Suprapubic skin (tissue), 3 donors: ENCODE data around the gene TRPM6.

Experiments
- EP300 ChIP-seq: sonication (generic); formaldehyde crosslinking; IDR thresholded peaks from one replicate; pipeline ENCODE4 v1.6.1; 2017; ENCODE audit warnings: antibody characterized with exemption
- POLR2A ChIP-seq, 2 donors: fragments of 450-650 bp; IDR thresholded peaks; one replicate each; pipeline ENCODE4 v1.6.1; 2017; ENCODE audit warnings: antibody characterized with exemption in 2 of 2, mild to moderate bottlenecking in 2 of 2, moderate library complexity in 2 of 2
- TF ChIP-seq, protein P1 (sequence below), 2 donors: fragments of 200-600 bp in 1 of 2; fragments of 450-650 bp in 1 of 2; sonication (generic) in 1 of 2; IDR thresholded peaks; one replicate each; pipeline ENCODE4 v1.5.1; 2016 to 2019; ENCODE audit warnings: antibody characterized with exemption in 2 of 2, mild to moderate bottlenecking in 1 of 2, moderate library complexity in 1 of 2

DNA sequence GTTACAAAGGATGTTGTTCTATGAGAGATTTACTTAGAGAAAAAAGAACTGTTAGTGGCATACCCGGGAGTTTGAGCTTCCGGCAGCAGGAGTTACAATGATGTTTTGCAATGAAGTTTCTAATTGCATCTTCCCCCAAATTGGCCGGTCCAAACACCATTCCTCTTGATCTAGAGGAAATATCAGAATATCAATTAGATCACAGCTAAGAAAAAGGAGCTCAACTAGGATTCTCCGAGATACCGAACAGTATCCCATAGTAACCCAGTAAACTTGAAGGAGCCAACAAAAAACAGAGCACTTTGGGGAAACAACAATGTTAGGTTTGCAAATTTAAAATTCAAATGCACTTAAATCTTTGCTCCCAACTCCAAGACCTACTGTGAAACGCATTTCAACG is 159.5 kb downstream of the TRPM6 start:
- TF ChIP-seq POLR2A (IDR thresholded peaks at IDR 0.05): no peak
- TF ChIP-seq, protein P1, sequence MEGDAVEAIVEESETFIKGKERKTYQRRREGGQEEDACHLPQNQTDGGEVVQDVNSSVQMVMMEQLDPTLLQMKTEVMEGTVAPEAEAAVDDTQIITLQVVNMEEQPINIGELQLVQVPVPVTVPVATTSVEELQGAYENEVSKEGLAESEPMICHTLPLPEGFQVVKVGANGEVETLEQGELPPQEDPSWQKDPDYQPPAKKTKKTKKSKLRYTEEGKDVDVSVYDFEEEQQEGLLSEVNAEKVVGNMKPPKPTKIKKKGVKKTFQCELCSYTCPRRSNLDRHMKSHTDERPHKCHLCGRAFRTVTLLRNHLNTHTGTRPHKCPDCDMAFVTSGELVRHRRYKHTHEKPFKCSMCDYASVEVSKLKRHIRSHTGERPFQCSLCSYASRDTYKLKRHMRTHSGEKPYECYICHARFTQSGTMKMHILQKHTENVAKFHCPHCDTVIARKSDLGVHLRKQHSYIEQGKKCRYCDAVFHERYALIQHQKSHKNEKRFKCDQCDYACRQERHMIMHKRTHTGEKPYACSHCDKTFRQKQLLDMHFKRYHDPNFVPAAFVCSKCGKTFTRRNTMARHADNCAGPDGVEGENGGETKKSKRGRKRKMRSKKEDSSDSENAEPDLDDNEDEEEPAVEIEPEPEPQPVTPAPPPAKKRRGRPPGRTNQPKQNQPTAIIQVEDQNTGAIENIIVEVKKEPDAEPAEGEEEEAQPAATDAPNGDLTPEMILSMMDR (IDR thresholded peaks at IDR 0.05): no peak
- no peak for TF ChIP-seq EP300
